NCI-H748 treated with DMSO at 0.1 percent for 48 hours (cell line): ENCODE data around the gene NGFR.

ENCODE experiments used
- DNase-seq: peaks from one replicate; lab custom pipeline; 2025; lab: John Stamatoyannopoulos, UW

NGFR gene

GRCh38 chr17:49515196-49515770, 20.2 kb downstream of the NGFR start:
- DNase-seq: no peak

GRCh38 chr17:49516180-49516579, 21.1 kb downstream of the NGFR start:
- DNase-seq: no peak

- DNase-seq: no peak
These were observed 23.4 kb downstream of the NGFR start for GRCh38 chr17:49518346-49519078.

- DNase-seq: no peak
These were observed 24.7 kb downstream of the NGFR start for GRCh38 chr17:49519781-49520180.

GRCh38 chr17:49520386-49521087, 25.4 kb downstream of the NGFR start:
- DNase-seq: no peak

GRCh38 chr17:49521088-49521450, 26.0 kb downstream of the NGFR start:
- DNase-seq: no peak

GRCh38 chr17:49521471-49522356, 26.6 kb downstream of the NGFR start:
- DNase-seq: no peak

GRCh38 chr17:49522357-49522890, 27.3 kb downstream of the NGFR start:
- no peak for DNase-seq

GRCh38 chr17:49523196-49523595, 28.1 kb downstream of the NGFR start:
- DNase-seq: no peak

- no peak for DNase-seq
These were observed 28.8 kb downstream of the NGFR start for GRCh38 chr17:49523706-49524472.

- DNase-seq: no peak
These were observed 29.6 kb downstream of the NGFR start for GRCh38 chr17:49524473-49525359.

GRCh38 chr17:49525831-49526741, 31.0 kb downstream of the NGFR start:
- DNase-seq: no peak

GRCh38 chr17:49527927-49528651, 33.0 kb downstream of the NGFR start:
- DNase-seq: no peak

- no peak for DNase-seq
These were observed 33.9 kb downstream of the NGFR start for GRCh38 chr17:49528966-49529365.

- DNase-seq: no peak
These were observed 35.0 kb downstream of the NGFR start for GRCh38 chr17:49530118-49530517.

GRCh38 chr17:49543860-49544259, 48.8 kb downstream of the NGFR start:
- DNase-seq: no peak

- DNase-seq: no peak
These were observed 50.0 kb downstream of the NGFR start for GRCh38 chr17:49545007-49545660.
